Measurements from ENCODE around the gene GNB2. TPM values are rescaled to one million over a fixed set of nuclear protein-coding genes. Genes with fewer than 3 reads are reported as not detected.

GNB2 gene
- total RNA-seq, 2 donors from 2014 or later = 345 to 348 TPM

DNA sequence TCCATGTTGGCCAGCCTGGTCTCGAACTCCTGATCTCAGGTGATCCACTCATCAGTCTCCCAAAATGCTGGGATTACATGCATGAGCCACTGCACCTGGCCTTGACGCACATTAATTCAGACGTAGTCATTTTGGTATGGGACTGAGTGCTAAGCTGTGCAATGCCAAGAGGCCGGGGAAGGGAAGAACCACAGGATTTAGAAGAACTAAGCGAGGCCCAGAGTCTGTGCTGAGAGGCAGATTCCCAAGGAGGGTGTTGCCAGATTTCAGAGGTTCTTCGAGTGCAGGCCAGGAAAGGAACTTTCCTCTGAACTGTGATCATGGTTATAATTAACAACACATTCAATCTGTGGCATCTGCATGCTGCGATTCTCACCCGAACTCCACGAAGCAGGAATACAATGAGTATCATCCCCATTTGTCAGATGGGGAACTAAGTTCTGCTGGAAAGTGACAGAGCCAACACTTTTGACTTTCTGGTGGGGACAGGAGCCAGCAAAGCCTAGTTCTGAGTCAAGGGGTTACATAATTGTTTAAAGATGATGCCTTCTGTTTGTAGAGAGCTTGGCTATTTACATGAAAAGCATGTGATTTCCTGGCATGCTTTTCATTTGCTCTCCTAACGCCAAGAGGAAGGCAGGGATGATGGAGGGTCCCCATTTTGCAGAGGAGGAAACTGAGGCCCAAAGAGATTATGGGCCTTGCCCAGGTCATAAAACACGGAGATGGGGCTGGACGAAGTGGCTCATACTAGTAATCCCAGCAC is 53.6 kb downstream of the GNB2 start:
- ATAC-seq = no peak

DNA sequence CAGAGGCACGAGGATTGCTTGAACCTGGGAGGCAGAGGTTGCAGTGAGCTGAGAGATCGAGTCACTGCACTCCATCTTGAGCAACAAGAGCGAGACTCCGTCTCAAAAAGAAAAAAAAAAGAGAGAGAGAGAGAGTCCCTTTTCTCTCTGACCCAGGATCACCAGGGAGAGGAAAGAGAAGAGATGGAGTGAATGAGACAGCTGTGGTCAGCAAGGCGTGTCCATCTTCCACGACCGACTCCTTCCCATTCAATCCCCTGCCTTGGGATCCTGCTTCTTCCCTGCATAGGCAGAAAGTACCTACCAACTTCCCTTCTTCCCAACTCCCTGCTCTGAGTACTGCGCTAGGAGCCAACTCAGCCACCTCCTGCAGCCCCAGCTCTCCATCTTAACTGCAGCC is 54.7 kb downstream of the GNB2 start:
- no peaks in the 10 kb centered on the region for H3K9me3 Mint-ChIP-seq
- ATAC-seq = no peak
- H3K4me3 Mint-ChIP-seq = no peak overlapping the region
- no peaks in the 10 kb centered on the region for H3K4me1 Mint-ChIP-seq (ENCODE audit: low read depth in 2 of 2)
- H3K27ac Mint-ChIP-seq = no peak overlapping the region
- no peak for DNase-seq (ENCODE audit: low spot score)
- no peaks in the 10 kb centered on the region for H3K36me3 Mint-ChIP-seq
- H3K27me3 Mint-ChIP-seq = peaks cover 0 to 7% of the 10 kb centered on the region in 2 donors

More for the DNA sequence above, 53.6 kb downstream of the GNB2 start:
- Mint-ChIP-seq H3K9me3 (no peaks in the 10 kb centered on the region), H3K36me3 (no peaks in the 10 kb centered on the region), H3K27me3 (peaks cover 0 to 11% of the 10 kb centered on the region in 2 donors), H3K4me3 (no peak overlapping the region), H3K4me1 (ENCODE audit: low read depth in 2 of 2) (no peaks in the 10 kb centered on the region), H3K27ac (no peak overlapping the region)
- no peak for DNase-seq (ENCODE audit: low spot score)

Other genes with a start within 250 kb of the GNB2 start
- gene ZCWPW1, start 245.0 kb upstream of the GNB2 start, total RNA-seq = 1 to 10 TPM; 1.3 to 2.5 TPM
- gene MEPCE, start 243.9 kb upstream of the GNB2 start, total RNA-seq = 10 to 100 TPM; 44.0 to 60.5 TPM
- gene PPP1R35, start 237.2 kb upstream of the GNB2 start, total RNA-seq = 10 to 100 TPM; 54.5 to 57.0 TPM
- 1 to 10 TPM; 2.4 to 4.2 TPM for gene SPACDR, start 209.5 kb upstream of the GNB2 start, total RNA-seq
- gene TSC22D4, start 194.5 kb upstream of the GNB2 start, total RNA-seq = 100 to 1,000 TPM; 129 to 134 TPM
- gene NYAP1, start 189.8 kb upstream of the GNB2 start, total RNA-seq = not detected
- 10 to 100 TPM; 45.2 to 49.4 TPM for gene AGFG2, start 134.5 kb upstream of the GNB2 start, total RNA-seq
- gene SAP25, start 99.8 kb upstream of the GNB2 start, total RNA-seq = 10 to 100 TPM; 10.1 to 25.2 TPM
- gene LRCH4, start 87.6 kb upstream of the GNB2 start, total RNA-seq = 100 to 1,000 TPM; 125 to 150 TPM
- gene FBXO24, start 87.4 kb upstream of the GNB2 start, total RNA-seq = under 1 TPM in 1 of 2 donors, not detected in 1; 0.21 TPM
- 1 to 10 TPM; 5.4 to 5.6 TPM for gene PCOLCE, start 71.4 kb upstream of the GNB2 start, total RNA-seq
- gene MOSPD3, start 61.2 kb upstream of the GNB2 start, total RNA-seq = 10 to 100 TPM; 17.6 to 19.2 TPM
- gene TFR2, start 32.2 kb upstream of the GNB2 start, total RNA-seq = 10 to 100 TPM; 10.1 to 34.1 TPM
- not detected for gene ACTL6B, start 17.3 kb upstream of the GNB2 start, total RNA-seq
- gene GIGYF1, start 20.5 kb downstream of the GNB2 start, total RNA-seq = 10 to 100 TPM; 28.5 to 72.1 TPM
- gene POP7, start 32.4 kb downstream of the GNB2 start, total RNA-seq = 10 to 100 TPM; 46.6 to 64.9 TPM
- not detected for gene EPO, start 46.7 kb downstream of the GNB2 start, total RNA-seq
- gene ZAN, start 59.9 kb downstream of the GNB2 start, total RNA-seq = not detected
- gene EPHB4, start 153.8 kb downstream of the GNB2 start, total RNA-seq = 1 to 10 TPM; 1.2 to 3.0 TPM
- gene SLC12A9, start 179.0 kb downstream of the GNB2 start, total RNA-seq = 10 to 100 TPM; 32.7 to 38.7 TPM
- 1 to 10 TPM; 2.7 to 7.4 TPM for gene TRIP6, start 193.6 kb downstream of the GNB2 start, total RNA-seq
- 100 to 1,000 TPM; 212 to 391 TPM for gene SRRT, start 201.4 kb downstream of the GNB2 start, total RNA-seq
- 1 to 10 TPM; 1.8 to 6.0 TPM for gene UFSP1, start 216.0 kb downstream of the GNB2 start, total RNA-seq
- under 1 TPM; 0.64 to 0.73 TPM for gene ACHE, start 222.1 kb downstream of the GNB2 start, total RNA-seq

Data from natural killer cell treated with Interleukin-12 subunit alpha and Interleukin-12 subunit beta and Interleukin-15 and Interleukin-18, amount 100 ng/mL, for 72 hours (primary cell).